ENCODE measurements around the gene AP1S3.

Gene AP1S3

DNA sequence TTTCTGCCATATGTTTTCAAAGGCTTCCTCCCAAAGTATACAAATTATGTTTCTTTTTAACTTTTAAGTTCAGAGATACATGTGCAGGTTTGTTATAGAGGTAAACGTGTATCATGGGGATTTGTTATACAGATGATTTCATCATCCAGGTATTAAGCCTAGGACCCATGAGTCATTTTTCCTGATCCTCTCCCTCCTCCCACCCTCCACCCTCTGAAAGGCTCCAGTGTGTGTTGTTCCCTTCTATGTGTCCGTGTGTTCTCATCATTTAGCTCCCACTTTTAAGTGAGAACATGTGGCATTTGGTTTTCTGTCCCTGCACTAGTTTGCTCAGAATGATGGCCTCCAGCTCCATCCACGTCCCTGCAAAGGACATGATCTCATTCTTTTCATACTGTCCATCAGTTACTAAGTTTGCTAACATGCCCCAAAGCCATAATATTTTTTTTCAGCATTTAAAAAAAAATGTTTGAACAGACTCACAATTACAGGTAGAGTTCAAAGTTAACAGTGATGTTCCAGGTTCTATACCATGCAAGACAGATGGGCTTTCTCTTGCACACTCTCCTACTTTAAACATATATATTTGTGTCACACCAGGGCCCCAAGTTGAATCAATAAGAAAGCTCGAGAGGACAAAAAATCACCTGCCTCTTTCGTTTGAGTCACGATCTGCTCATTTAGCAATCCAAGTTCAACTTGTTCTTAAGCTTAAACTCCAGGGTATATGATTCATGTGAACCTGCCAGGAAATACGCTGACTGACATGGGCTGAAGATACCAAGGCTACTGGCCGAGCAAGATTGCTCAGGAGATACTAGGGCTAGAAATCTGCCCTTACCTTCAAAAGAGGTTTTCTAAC is 77.6 kb downstream of the AP1S3 start:
- DNase-seq = no peak

DNA sequence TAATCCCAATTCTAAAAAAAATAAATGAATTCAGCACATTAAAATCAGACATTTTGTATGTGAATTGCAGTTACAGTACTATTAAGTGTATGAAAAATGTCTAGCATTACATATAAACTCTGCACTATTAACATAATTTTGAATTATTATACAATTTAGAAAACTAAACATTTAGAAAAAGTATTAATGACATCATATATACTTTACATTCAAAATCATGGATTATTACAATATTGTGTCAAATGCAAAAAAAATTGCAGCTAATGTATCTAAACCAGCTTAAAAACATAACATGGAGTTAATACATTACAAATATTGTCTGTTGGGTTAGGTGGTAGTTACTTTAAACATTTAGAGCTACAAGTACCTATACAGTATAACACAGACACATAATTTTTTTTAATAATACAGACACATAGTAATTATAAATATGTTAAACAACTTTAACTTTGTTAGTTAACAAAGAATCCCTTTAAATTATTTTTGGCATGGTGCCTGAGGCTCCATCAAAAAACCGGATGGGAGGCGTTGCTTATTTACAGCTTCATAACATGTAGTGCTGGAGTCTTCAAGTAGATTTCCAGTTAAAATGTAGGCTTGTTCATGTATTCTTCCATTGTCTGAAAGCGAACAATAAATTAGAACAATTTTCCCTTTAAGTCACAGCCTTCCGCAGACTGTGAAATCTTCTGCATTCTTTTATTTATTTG is 79.1 kb downstream of the AP1S3 start:
- no peak for DNase-seq

DNA sequence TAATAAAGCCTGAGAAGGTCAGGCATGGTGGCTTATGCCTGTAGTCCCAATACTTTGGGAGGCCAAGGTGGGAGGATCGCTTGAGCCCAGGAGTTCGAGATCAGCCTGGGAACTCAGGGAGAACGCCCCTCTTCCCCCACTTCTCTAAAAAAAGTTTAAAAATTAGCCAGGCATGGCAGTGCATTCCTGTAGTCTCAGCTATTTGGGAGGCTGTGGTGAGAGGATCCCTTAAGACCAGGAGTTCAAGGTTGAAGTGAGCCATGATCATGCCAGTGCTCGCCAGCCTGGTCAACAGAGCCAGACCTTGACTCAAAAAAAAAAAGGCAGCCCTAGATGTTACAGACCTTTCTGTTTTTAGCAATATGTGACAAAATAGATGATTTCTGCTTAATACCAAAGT is 83.4 kb downstream of the AP1S3 start:
- no peak for DNase-seq

DNA sequence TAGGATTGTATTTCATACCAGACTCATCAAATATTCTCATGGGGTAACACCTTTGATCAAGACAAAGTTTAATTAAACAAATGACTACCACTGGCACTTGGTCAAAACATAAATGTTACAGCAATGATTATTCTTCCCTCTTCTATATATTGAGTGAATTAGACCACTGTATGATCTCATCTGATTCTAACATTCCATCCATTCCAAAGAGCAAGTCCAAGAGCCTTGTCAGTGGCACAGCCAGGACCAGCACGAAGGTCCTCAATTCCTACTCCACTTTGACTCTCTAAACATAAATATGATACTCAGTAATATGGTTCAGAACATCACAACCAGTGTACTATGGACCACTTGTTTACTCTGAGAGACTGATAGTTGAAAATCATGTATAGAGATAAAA is 86.4 kb downstream of the AP1S3 start:
- no peak for DNase-seq

DNA sequence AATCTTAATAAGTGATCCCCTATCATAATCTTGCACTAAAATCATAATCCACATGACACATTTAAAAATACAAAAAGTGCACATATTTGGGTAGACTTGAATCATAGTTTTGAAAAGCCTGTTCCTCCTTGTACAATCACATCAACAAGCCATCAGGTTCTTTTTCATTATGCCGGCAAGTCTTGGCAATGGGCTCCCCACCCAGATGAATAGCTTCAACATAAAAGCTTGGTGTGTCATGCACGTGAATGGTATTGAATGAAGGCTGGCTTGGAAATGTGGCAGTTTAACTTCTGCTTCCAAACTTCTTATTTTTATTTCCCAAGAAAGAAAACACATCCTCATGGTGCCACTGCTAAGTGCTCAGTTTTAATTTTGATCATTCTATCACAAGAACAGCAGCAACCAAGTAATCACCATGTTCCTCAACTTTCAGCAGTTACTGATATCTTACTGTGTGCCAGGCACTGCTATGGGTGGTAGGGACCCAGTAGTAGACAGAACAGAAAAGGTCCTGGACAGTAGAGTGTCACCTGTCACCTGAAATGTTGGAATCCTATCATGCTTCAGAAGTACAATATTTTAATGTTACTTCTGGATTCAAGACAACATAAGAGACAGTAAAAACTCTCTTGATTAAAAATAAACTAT is 89.9 kb downstream of the AP1S3 start:
- no peak for DNase-seq

DNA sequence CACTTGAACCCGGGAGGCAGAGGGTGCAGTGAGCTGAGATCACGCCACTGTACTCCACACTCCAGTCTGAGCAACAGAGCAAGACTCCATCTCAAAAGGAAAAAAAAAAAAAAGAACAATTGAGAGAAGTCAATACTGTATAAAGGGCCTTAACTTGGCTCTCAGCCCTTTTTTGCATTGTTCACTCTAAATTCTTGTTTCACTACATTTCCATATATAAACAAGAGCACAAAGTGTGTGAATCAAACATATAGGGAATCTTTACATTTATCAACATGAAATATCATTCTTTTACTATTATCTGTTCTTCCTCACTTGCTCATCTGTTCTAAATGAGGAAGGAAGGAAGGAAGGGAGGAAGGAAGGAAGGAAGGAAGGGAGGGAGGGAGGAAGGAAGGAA is 90.8 kb downstream of the AP1S3 start:
- no peak for DNase-seq

DNA sequence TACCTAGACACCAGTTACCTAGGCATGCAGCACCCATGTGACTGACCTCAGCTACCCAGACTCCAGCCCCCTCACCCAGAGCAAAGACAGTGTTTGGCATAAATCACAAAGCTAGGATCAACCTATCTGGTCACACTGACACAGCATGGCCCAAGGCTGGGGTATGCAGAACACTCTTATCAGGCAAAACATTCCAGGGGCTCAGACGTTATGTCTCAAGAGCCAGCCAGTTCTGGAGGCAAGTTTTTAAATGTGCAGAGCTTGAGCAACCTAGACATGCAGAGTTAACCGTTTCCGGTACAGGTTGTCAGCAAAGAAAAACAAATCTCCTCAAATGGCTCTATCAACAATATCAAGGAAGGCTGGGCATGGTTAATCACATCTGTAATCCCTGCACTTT is 92.8 kb downstream of the AP1S3 start:
- DNase-seq = no peak

DNA sequence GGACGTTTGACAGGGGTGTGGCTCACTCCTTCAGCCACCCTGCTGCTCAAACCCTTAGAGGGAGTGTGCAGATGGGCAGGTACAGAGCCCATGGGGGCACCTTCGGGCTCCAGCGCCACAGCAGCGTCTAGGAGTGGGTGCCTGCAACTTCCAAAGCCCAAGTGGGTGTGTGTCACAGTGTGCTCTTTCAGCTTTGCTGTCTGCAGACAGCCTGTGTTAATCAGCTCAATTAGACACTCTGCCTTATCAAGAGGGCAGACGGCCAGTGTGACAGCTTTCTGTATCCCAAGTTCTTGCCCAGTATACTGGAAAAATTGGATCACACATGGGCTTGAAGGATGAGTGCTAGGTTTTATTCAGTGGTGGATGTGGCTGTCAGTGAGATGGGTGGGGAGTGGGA is 96.7 kb downstream of the AP1S3 start:
- DNase-seq = no peak

DNA sequence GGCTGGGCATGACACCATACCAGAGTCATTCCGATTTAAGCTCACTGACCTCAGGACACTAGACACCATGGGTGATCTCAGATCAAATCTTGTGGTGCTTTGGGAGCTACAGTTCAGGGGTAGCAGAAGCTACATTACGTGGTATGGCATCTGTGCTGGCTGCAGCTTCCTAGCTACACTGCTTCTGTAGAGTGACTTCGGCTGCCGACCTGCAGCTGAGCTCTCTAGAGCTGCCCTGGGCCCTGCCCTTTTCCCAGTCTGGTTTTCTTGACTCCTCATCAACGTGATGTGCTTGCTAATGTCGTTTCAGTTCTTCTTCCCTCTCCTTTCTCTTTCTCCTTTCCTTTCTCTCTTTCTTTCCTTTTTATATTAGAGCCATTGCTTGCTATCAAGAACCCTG is 100.2 kb downstream of the AP1S3 start:
- DNase-seq = no peak

DNA sequence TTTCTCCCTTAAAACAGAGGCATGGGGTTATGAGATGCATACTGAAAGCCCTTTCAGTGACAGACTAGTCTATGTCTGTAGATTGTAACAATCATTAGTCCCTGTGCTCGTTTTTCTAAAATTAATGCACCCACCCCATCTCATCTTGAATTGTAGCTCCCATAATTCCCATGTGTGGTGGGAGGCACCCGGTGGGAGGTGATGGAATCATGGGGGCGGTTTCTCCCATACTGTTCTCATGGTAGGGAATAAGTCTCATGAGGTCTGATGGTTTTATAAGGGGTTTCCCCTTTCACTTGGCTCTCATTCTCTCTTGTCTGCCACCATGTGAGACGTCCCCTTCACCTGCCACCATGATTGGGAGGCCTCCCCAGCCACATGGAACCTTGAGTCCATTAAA is 100.9 kb downstream of the AP1S3 start:
- no peak for DNase-seq

DNA sequence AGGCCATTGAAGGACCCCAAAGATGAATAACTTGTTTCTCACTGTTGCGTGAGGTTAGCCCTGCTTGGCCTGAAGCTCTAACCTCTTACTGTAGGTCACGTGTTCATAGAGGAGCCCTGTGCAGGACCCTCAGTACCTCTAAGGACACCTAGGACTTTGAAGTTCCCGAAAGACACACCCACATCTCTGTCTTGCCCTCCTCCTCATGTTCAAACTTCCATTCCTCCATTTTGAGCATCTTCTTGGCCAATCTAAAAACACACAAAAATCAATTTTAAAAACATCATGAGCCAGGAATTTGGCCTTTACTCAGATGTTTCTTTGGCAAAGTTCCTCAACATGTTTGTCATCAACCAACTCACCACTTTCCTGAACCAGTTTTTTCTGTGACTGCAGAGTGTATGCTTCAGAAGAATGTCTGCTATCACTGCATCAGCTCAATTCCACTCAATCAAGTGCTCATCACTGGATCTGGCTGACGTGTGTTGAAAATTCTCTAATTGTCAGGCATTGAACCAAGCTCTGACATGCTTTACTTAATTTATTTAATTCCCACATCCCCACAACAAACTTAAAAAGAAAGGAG is 101.6 kb downstream of the AP1S3 start:
- no peak for DNase-seq

DNA sequence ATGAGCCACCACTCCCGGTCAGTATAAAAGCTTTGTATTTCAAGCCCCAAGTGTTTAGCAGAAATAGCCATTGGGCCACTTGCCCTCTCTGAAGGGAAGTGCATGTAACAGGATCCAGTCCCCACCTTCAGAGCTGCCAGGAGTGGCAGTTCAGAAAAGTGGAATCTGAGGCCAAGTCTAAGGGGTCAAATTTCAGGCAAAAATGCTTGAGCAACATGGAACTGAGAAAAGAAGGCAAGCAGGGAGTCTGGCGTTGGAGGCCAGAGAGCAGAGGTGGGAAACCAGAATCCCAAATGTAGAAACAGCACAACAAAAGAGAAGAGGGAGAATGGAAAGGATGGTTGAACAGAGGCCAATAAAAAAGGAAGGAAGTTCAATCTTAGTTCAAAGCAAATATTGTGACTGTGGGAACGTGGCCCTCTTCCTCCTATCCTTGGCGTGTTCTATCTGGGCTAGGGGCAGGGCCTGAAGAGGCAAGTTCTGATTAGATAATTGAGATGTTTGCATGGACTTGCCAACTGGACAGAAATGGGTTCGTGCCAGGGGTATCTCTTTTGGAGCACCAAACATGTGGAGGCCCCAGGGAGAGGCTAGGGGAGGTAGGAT is 102.2 kb downstream of the AP1S3 start:
- no peak for DNase-seq

DNA sequence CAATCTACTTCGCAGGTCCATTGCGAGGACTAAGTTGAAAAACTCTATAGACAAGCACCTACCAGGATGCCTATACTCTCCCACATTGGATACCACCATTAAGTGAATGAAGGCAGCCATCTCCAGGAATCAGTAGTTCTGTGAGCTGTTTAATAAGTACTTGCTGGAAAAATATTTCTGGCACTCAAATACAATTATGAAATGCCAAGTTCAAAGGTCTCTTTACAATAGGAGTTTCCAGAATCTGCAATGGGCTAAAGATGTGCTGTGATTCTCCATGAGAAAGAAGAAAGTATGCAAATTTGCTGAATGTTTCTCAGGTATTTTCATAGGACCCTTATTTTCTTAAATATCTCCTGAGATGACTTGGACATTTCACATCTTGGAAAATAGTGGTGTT is 103.0 kb downstream of the AP1S3 start:
- DNase-seq = no peak

DNA sequence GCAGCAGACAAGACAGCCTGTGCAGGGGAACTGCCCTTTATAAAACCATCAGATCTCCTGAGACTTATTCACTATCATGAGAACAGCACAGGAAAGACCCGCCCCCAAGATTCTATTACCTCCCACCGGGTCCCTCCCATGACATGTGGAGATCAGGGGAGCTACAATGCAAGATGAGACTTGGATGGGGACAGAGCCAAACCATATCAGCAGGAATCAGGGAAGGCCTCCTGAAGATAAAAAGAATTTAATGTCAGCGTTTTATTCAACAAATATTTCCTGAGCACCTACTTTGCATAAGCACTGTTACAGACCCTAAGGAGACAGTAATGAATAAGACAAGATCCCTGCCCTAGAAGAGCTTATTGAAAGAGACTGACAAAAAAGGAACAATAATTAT is 105.0 kb downstream of the AP1S3 start:
- no peak for DNase-seq

DNA sequence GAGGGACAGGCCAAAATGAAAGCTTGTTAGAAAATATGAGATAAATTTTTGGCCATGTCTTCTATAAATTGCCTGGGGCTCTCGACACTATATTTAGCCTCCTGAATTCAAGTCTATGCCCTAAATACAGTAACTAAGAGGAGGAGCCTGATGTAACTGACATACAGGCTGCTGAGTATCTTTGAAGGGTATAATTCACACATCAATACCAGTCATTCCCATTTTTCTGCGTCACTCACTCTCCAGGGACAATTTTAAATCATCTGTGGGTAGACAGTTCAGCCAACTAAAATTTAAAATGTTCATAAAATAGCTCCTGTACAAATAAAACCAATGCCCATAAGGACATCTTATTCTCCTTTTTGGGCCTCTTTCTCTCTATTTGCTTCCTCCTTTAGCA is 105.9 kb downstream of the AP1S3 start:
- no peak for DNase-seq

DNA sequence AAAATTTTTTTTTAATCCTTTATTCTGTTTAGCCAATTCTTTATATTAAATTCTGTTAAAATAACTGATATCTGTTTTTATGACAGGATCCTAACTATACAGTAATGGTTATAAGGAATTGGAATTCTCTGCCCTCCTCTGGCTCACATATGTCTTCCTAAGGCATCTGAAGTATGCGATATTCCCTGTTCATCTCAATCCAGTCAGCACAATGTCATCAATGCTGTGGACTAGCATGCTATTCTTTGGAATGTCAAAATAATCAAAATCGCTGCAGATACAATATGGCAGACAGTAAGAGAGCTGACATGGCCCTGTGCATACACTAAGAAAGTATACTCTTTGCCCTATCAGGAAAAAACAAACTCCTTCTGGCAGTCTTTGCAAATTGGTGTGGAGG is 107.6 kb downstream of the AP1S3 start:
- DNase-seq = no peak

DNA sequence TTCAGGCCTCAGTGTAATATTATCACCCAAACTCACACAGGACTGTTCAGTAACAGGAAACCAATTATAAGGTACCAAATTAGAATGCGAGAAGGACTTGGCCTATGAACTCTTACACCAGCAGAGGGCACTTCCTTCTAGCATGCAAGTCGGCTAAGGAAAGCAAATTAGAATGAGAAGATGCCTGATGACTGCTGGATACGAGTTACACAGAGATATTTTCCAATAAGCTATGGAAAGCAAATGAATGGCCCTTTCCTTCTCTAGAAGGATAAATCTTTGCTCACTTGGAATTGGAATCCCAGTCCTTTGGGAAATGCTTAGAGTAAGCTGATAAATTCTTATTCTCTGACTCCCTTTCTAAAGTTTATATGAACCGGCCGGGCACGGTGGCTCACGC is 109.8 kb downstream of the AP1S3 start:
- no peak for DNase-seq

DNA sequence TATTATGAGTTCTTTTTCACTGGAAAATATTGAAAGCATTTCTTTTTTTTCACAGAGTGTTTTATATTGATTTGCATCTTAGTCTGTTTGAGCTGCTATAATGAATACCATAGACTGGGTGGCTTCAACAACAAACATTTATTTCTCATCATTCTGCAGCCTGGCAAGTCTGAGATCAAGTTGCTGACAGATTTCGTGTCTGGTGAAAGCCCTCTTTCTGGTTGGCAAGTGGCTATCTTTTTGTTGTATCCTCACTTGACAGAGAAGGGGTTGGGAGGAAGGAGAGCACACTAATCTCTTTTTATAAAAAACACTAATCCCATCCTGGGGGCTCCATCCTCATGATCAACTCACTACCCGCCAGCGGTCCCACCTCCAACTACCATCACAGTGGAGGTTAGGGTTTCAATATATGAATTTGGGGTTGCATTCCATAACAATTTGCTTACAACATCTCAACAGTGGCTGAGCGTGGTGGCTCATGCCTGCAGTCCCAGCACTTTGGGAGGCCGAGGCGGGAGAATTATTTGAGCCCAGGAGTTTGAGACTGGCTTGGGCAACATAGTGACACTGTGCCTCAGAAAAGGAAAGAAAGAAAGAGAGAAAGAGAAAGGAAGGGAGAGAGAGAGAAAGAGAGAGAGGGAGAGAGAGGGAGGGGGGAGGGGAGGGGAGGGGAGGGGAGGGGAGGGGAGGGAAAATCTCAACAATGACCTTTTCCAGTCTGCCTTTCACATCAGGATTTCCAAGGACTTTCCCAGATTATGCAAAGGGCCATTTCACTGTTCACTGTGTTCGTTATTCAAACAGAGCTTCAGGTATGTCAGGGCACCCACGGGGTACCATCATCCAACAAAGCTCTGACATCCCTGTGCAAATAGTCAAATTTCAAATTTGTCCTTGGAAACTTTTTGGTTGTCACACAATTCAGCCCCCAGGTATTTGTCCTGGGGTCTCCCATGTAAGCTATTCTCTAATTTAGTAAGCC is 111.1 kb downstream of the AP1S3 start:
- no peak for DNase-seq

DNA sequence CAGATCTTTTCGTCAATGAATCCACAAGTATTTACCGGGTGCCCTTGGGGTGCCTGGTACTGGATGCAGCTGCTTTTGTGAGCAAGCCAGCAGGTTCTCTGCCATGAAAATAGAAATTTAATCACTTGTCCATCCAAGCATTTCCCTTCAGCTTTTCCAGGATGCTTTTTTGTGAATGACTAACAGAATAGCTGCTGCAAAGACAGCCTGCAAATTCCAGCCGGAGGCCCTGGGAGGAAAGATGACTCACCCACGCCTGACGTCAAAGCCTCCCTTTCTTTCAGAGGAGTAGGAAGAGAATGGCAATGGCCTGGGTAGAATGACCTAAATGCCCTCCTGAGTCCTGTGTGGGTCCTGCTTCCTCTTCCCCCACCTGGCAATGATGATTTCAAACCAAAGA is 111.9 kb downstream of the AP1S3 start:
- no peak for DNase-seq

DNA sequence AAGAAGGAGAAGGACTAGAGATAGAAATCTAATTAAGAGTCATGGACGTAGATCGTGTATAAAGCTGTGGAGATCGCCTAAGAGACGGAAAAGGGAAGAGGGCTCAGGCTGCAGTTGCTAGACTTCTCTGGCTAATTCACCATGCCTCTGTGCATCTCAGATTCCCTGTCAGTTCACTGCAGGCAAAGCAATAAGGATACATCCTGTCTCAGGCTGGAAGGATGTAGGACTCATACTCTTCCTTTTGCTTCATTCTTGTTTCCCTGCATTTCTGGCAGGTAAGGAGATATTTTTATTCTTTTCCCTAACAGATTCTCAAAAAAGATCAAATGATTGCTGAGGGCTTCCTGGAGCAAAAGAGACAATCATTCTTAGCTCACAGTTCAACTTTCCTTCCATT is 112.5 kb downstream of the AP1S3 start:
- no peak for DNase-seq

DNA sequence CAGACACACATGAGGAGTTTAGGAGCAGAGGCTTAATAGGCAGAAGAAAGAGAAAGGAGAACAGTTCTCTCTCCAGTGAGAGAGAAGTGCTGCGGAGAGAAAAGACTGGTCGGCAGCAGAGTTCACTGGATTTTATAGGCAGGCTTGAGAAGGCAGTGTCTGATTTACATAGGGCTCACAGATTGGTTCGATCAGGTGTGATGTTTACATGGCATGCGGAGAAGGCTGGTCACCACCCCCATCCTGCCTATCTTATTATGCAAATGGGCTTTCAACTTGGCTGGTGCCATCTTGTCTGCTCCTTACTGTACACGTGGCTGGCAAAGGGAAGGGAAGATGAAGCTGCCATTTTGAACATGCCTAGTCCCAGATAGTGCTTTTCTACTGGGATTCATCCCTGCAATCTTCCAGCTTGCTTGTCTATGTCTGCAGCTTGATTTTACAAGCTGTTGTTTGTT is 113.4 kb downstream of the AP1S3 start:
- DNase-seq = no peak

DNA sequence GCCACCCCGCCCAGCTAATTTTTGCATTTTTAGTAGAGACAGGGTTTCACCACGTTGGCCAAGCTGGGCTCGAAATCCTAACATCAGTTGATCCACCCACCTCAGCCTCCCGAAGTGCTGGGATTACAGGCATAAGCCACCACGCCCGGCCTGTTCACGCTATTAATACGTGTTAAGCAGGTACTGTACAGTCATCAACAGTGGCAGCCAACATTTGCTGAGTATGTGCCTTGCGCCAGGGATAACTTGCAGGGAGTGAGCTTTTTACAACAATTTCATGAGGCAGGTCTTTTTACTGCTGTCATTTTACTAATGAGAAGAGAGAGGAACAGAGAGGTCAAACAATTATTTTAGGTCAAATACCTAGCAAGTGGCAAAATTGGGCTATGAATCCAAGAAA is 115.2 kb downstream of the AP1S3 start:
- no peak for DNase-seq
